Measurements from ENCODE around the gene MEIOSIN.

Gene MEIOSIN

GRCh38 chr19:45804140-45804958, 71.1 kb downstream of the MEIOSIN start:
- DNase-seq, result no peak

GRCh38 chr19:45804959-45805230, 71.7 kb downstream of the MEIOSIN start:
- no peak for DNase-seq

GRCh38 chr19:45805719-45806118, 72.5 kb downstream of the MEIOSIN start:
- DNase-seq, result no peak

GRCh38 chr19:45809643-45810159, 76.5 kb downstream of the MEIOSIN start:
- peak; percentile 82 for DNase-seq

- no peak for DNase-seq
Observed at GRCh38 chr19:45812297-45812696, 79.1 kb downstream of the MEIOSIN start.
